ENCODE measurements around the gene LATS2.

GRCh38 chr13:20940083-20940482 lies 121.3 kb downstream of the LATS2 start:
- TF ChIP-seq CTCF (IDR thresholded peaks at IDR 0.05; ENCODE audit: low read depth, low read length) (no peak), MAX (IDR thresholded peaks at IDR 0.05; ENCODE audit: low read depth, low read length) (no peak)
